ENCODE data around the gene CD300LB. TPM values are rescaled to one million over a fixed set of nuclear protein-coding genes. Genes with fewer than 3 reads are reported as not detected.

CD300LB gene
- total and polyA plus RNA-seq, 10 of the 15 experiments (the other 5 are each of a cell fraction or from before 2014, with no cell fraction given): 0.08 to 0.57 (median 0.25) TPM; not detected in 4

GRCh38 chr17:74512036-74512435 is 19.2 kb downstream of the CD300LB start:
- H3K27ac ChIP-seq (ENCODE audit: control insufficient read depth, insufficient read depth): no peak overlapping the region
- DNase-seq (ENCODE audit: low read depth, low spot score): no peak
- H3K27me3 ChIP-seq (replicated peaks in 1 of 2; ENCODE audit: control insufficient read depth in 2 of 2, insufficient read depth in 2 of 2, low read length in 1 of 2): no peaks in the 10 kb centered on the region
- intact Hi-C loops (cut with micrococcal nuclease; ENCODE audit: unreplicated experiment) (no loop called here), in situ Hi-C loops (cut with MboI) (loop anchor here (10.0 kb wide), 1 partner anchor 63 kb away; no protein-coding TSS in a partner anchor)
- H3K4me3 ChIP-seq: no peak overlapping the region
- no peak overlapping the region for H3K4me2 ChIP-seq (ENCODE audit: control insufficient read depth, insufficient read depth)
- no peak for FAIRE-seq
- no peak overlapping the region for H3K9ac ChIP-seq (ENCODE audit: control insufficient read depth, insufficient read depth, low read length)
- POLR2A ChIA-PET: interaction anchor here (0.9 to 2.3 kb wide), 5 partner anchors 9 to 48 kb away, joined by 3 to 9 read pairs (median 4); no protein-coding TSS in a partner anchor
- BruUV-seq (replicated peaks): no TSS peak
- SMC1A ChIA-PET (ENCODE audit: uncharacterized antibody, unreplicated experiment): interaction anchor here (0.7 to 4.5 kb wide), 6 partner anchors 9 to 132 kb away, joined by 3 to 45 read pairs (median 6); partner anchors contain the start of gene CD300LB
- RAD21 ChIA-PET (ENCODE audit: unreplicated experiment): interaction anchor here (0.5 to 3.4 kb wide), 11 partner anchors 9 to 90 kb away, joined by 3 to 22 read pairs (median 4); no protein-coding TSS in a partner anchor
- H3K79me2 ChIP-seq (ENCODE audit: control insufficient read depth, insufficient read depth, low read length): no peaks in the 10 kb centered on the region
- no peak for ATAC-seq
- H4K20me1 ChIP-seq (ENCODE audit: control insufficient read depth, insufficient read depth): no peaks in the 10 kb centered on the region
- no peaks in the 10 kb centered on the region for H3K36me3 ChIP-seq (ENCODE audit: control insufficient read depth in 2 of 2, insufficient read depth in 2 of 2, low read length in 1 of 2)
- 50% methylated on average over 2 of the region's 2 CpGs for WGBS (ENCODE audit: insufficient coverage, insufficient replicate concordance, low lambda C conversion rate, missing lambda C conversion rate)
- H3K4me1 ChIP-seq (ENCODE audit: control insufficient read depth, insufficient read depth, low read length): 0 out of 2 replicates have a peak, but pooled peaks cover 7% of the 10 kb centered on the region
- peaks cover 10% of the 10 kb centered on the region for H3K9me3 ChIP-seq (replicated peaks; ENCODE audit: control insufficient read depth, insufficient read depth, low read length)
- H2AFZ ChIP-seq (ENCODE audit: control insufficient read depth, low read depth, low read length): no peak overlapping the region
- CTCF ChIA-PET: interaction anchor here (0.8 to 2.9 kb wide), 13 partner anchors 9 to 132 kb away, joined by 3 to 13 read pairs (median 4); no protein-coding TSS in a partner anchor
- TF ChIP-seq IRF5 (IDR thresholded peaks at IDR 0.05; ENCODE audit: borderline replicate concordance) (no peak), FOXK2 (IDR thresholded peaks at IDR 0.05) (no peak), SUZ12 (IDR thresholded peaks at IDR 0.05; ENCODE audit: unreplicated experiment) (no peak), TBL1XR1 (IDR thresholded peaks at IDR 0.05; ENCODE audit: low read depth, low read length) (no peak), TCF3 (IDR thresholded peaks at IDR 0.05; ENCODE audit: borderline replicate concordance, insufficient read depth, low read depth, low read length) (no peak), KDM1A (IDR thresholded peaks at IDR 0.05; ENCODE audit: borderline replicate concordance) (no peak), BRCA1 (IDR thresholded peaks at IDR 0.05; ENCODE audit: low read depth, low read length) (no peak), CHD1 (IDR thresholded peaks at IDR 0.05; ENCODE audit: low read depth, low read length) (no peak), SMARCA5 (IDR thresholded peaks at IDR 0.05) (no peak), TCF12 (IDR thresholded peaks at IDR 0.05; ENCODE audit: low read depth, low read length) (no peak), CTCF (IDR thresholded peaks at IDR 0.05 in 2 of 3, conservative IDR thresholded peaks at IDR 0.05 in 1 of 3; ENCODE audit: control insufficient read depth in 2 of 3, extremely low read depth in 1 of 3, insufficient read depth in 1 of 3, low read depth in 3 of 3, low read length in 3 of 3) (no peak)
- TF ChIP-seq, protein P1, sequence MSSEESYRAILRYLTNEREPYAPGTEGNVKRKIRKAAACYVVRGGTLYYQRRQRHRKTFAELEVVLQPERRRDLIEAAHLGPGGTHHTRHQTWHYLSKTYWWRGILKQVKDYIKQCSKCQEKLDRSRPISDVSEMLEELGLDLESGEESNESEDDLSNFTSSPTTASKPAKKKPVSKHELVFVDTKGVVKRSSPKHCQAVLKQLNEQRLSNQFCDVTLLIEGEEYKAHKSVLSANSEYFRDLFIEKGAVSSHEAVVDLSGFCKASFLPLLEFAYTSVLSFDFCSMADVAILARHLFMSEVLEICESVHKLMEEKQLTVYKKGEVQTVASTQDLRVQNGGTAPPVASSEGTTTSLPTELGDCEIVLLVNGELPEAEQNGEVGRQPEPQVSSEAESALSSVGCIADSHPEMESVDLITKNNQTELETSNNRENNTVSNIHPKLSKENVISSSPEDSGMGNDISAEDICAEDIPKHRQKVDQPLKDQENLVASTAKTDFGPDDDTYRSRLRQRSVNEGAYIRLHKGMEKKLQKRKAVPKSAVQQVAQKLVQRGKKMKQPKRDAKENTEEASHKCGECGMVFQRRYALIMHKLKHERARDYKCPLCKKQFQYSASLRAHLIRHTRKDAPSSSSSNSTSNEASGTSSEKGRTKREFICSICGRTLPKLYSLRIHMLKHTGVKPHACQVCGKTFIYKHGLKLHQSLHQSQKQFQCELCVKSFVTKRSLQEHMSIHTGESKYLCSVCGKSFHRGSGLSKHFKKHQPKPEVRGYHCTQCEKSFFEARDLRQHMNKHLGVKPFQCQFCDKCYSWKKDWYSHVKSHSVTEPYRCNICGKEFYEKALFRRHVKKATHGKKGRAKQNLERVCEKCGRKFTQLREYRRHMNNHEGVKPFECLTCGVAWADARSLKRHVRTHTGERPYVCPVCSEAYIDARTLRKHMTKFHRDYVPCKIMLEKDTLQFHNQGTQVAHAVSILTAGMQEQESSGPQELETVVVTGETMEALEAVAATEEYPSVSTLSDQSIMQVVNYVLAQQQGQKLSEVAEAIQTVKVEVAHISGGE (CRISPR knock-in tag; IDR thresholded peaks at IDR 0.05): no peak
- TF ChIP-seq, protein P2, sequence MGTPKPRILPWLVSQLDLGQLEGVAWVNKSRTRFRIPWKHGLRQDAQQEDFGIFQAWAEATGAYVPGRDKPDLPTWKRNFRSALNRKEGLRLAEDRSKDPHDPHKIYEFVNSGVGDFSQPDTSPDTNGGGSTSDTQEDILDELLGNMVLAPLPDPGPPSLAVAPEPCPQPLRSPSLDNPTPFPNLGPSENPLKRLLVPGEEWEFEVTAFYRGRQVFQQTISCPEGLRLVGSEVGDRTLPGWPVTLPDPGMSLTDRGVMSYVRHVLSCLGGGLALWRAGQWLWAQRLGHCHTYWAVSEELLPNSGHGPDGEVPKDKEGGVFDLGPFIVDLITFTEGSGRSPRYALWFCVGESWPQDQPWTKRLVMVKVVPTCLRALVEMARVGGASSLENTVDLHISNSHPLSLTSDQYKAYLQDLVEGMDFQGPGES (IDR thresholded peaks at IDR 0.05): no peak
- TF ChIP-seq, protein P3, sequence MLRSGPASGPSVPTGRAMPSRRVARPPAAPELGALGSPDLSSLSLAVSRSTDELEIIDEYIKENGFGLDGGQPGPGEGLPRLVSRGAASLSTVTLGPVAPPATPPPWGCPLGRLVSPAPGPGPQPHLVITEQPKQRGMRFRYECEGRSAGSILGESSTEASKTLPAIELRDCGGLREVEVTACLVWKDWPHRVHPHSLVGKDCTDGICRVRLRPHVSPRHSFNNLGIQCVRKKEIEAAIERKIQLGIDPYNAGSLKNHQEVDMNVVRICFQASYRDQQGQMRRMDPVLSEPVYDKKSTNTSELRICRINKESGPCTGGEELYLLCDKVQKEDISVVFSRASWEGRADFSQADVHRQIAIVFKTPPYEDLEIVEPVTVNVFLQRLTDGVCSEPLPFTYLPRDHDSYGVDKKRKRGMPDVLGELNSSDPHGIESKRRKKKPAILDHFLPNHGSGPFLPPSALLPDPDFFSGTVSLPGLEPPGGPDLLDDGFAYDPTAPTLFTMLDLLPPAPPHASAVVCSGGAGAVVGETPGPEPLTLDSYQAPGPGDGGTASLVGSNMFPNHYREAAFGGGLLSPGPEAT (IDR thresholded peaks at IDR 0.05; ENCODE audit: low read depth): no peak

Data from GM12878 (cell line).